Glomerular endothelial cell (primary cell): ENCODE measurements around the gene RBM27. TPM values are rescaled to one million over a fixed set of nuclear protein-coding genes. Genes with fewer than 3 reads are reported as not detected.

ENCODE experiments used
- total RNA-seq: library from RNA; depleted of rRNA; stranded (reverse); fragments of >200 nt; gene quantifications from 2 replicates; pipeline ENCODE4 v1.2.3, GENCODE V29; 2015

Gene RBM27
- total RNA-seq, 1 donor from 2014 or later, result 18.8 TPM

Other genes with a start within 250 kb of the RBM27 start
- gene PLAC8L1, start 98.0 kb upstream of the RBM27 start, total RNA-seq, result not detected in 2 replicates
- 76.1 and 76.3 TPM in 2 replicates for gene LARS1, start 21.0 kb upstream of the RBM27 start, total RNA-seq
- 0.12 TPM in 1 of 2 replicates, not detected in the other for gene POU4F3, start 135.2 kb downstream of the RBM27 start, total RNA-seq
- 26.0 and 43.6 TPM in 2 replicates for gene TCERG1, start 243.7 kb downstream of the RBM27 start, total RNA-seq